Endothelial cell of umbilical vein (primary cell): Measurements from ENCODE around the gene SRGN. TPM values are rescaled to one million over a fixed set of nuclear protein-coding genes. Genes with fewer than 3 reads are reported as not detected.

ENCODE experiments used
- BruUV-seq: library from RNA; stranded (reverse); fragments of 400-500 nt; replicated peaks from 2 replicates; lab custom pipeline; 2021; lab: Mats Ljungman, UMichigan
- CTCF ChIA-PET: fragments of 300-600, 350-600 bp; sonication (Branson Sonifier 250); formaldehyde crosslinking; loops from one replicate; lab custom pipeline; 2021; ENCODE audit warnings: antibody characterized with exemption, inconsistent platforms; lab: Charles Lee
- POLR2A ChIA-PET: fragments of 300-600, 350-600 bp; sonication (Branson Sonifier 250); formaldehyde crosslinking; loops from one replicate; lab custom pipeline; 2021; ENCODE audit warnings: antibody characterized with exemption, inconsistent platforms; lab: Charles Lee
- DNase-seq: peaks from one replicate; pipeline ENCODE4 v3.0.0-alpha.2; 2011; ENCODE audit warnings: low read depth, low spot score
- FAIRE-seq: peaks from 2 replicates; lab custom pipeline; 2011; peaks lifted over from hg19 to GRCh38; lab: Jason Lieb, UNC
- H2AFZ ChIP-seq: 2 replicates; pipeline ENCODE4 v1.6.0; 2012; ENCODE audit warnings: low read depth, low read length, control low read depth, inconsistent platforms
- H3K27ac ChIP-seq: 2 replicates; pipeline ENCODE4 v1.5.1; 2011; ENCODE audit warnings: low read depth, mild to moderate bottlenecking, control low read depth, low read length, moderate library complexity; ENCODE audit not compliant: insufficient read depth
- H3K27me3 ChIP-seq, 2 experiments: 2 replicates each; pipeline versions ENCODE4 v1.6.0 to v1.6.1; 2011; ENCODE audit warnings: low read length in 2 of 2, mixed read lengths in 1 of 2; ENCODE audit not compliant: control insufficient read depth in 2 of 2, insufficient read depth in 2 of 2
- H3K36me3 ChIP-seq, 2 experiments: 2 replicates in 1 of 2; 3 replicates in 1 of 2; pipeline ENCODE4 v1.5.1; 2011; ENCODE audit warnings: low read length in 2 of 2, mild to moderate bottlenecking in 1 of 2, moderate library complexity in 1 of 2; ENCODE audit not compliant: control insufficient read depth in 2 of 2, insufficient read depth in 2 of 2; ENCODE audit errors: extremely low read depth in 1 of 2
- H3K4me1 ChIP-seq: 3 replicates; pipeline ENCODE4 v1.5.1; 2011; ENCODE audit warnings: mild to moderate bottlenecking, low read length; ENCODE audit not compliant: control insufficient read depth, insufficient read depth; ENCODE audit errors: extremely low read depth
- H3K4me2 ChIP-seq: 2 replicates; pipeline ENCODE4 v1.6.1; 2011; ENCODE audit warnings: low read length, control low read depth, mixed read lengths; ENCODE audit not compliant: insufficient read depth
- H3K4me3 ChIP-seq, 3 experiments: fragments of 200-600 bp in 1 of 3; sonication (generic), shearing (Covaris generic) in 1 of 3; replicated peaks in 1 of 3; 2 replicates each; pipeline ENCODE4 v1.5.1; 2011 to 2016; ENCODE audit warnings: control low read depth in 3 of 3, low read length in 3 of 3, mild to moderate bottlenecking in 2 of 3, inconsistent platforms in 1 of 3, low read depth in 1 of 3, moderate library complexity in 1 of 3; ENCODE audit not compliant: insufficient read depth in 1 of 3
- H3K79me2 ChIP-seq: 2 replicates; pipeline ENCODE4 v1.6.0; 2012; ENCODE audit warnings: low read length, inconsistent platforms; ENCODE audit not compliant: control insufficient read depth, insufficient read depth
- H3K9ac ChIP-seq: replicated peaks from 2 replicates; pipeline ENCODE3; 2011; ENCODE audit warnings: low read length, control low read depth; ENCODE audit not compliant: insufficient read depth; ENCODE audit errors: extremely low read depth
- H3K9me1 ChIP-seq: replicated peaks from 3 replicates; pipeline ENCODE4 v1.6.0; 2011; ENCODE audit warnings: mild to moderate bottlenecking, low read length; ENCODE audit not compliant: control insufficient read depth, insufficient read depth; ENCODE audit errors: extremely low read depth
- H3K9me3 ChIP-seq: replicated peaks from 2 replicates; pipeline ENCODE4 v1.5.1; 2012; ENCODE audit warnings: low read length, inconsistent platforms; ENCODE audit not compliant: control insufficient read depth, insufficient read depth
- H4K20me1 ChIP-seq: replicated peaks from 2 replicates; pipeline ENCODE3; 2011; ENCODE audit warnings: mild to moderate bottlenecking, low read length; ENCODE audit not compliant: control insufficient read depth, insufficient read depth; ENCODE audit errors: extremely low read depth
- FOS ChIP-seq: IDR thresholded peaks from 2 replicates; pipeline ENCODE4 v1.6.1; 2011; ENCODE audit warnings: mild to moderate bottlenecking, low read length, moderate library complexity, borderline replicate concordance; ENCODE audit not compliant: insufficient read depth
- GATA2 ChIP-seq: IDR thresholded peaks from 2 replicates; pipeline ENCODE4 v1.7.0; 2011; ENCODE audit warnings: low read depth, mild to moderate bottlenecking, moderate library complexity, mixed read lengths, low read length; ENCODE audit not compliant: insufficient read length, insufficient read depth
- JUN ChIP-seq: IDR thresholded peaks from 2 replicates; pipeline ENCODE4 v1.6.1; 2011; ENCODE audit warnings: borderline replicate concordance, low read depth; ENCODE audit not compliant: insufficient read length, insufficient read depth
- MYC ChIP-seq: IDR thresholded peaks from one replicate; pipeline ENCODE4 v1.6.1; 2011; ENCODE audit warnings: mild to moderate bottlenecking, low read depth, low read length
- POLR2A ChIP-seq: IDR thresholded peaks from 2 replicates; pipeline ENCODE4 v1.6.1; 2012; ENCODE audit warnings: low read depth, mild to moderate bottlenecking, control low read depth, low read length
- POLR2AphosphoS5 ChIP-seq: IDR thresholded peaks from 2 replicates; pipeline ENCODE4 v1.6.1; 2012; ENCODE audit warnings: low read depth, mild to moderate bottlenecking, control low read depth, low read length, moderate library complexity; ENCODE audit not compliant: insufficient read depth
- dilution Hi-C: fragments of 300-500 bp; cut with MboI; formaldehyde crosslinking; loops from one replicate; pipeline ENCODE4 v1.15.0; 2019; ENCODE audit warnings: low sequenced_read_pairs; ENCODE audit not compliant: extremely low pct_ligation_motif_present
- intact Hi-C: fragments of 100-400 bp; cut with micrococcal nuclease; formaldehyde crosslinking; loops from one replicate; pipeline ENCODE4 v1.10.0; 2022
- polyA plus RNA-seq, 4 experiments: library from polyadenylated mRNA; depleted of rRNA in 3 of 4; stranded (reverse) in 3 of 4; unstranded in 1 of 4; fragments of >200 nt; gene quantifications; 2 replicates each; pipeline versions ENCODE4 v1.2.1 to v1.2.3, GENCODE V29; 2011 to 2012; ENCODE audit warnings: missing spikeins in 1 of 4
- total RNA-seq: library from RNA; stranded (reverse); gene quantifications from 2 replicates; pipeline ENCODE4 v1.2.3, GENCODE V29; 2021
- TF ChIP-seq, protein P1 (sequence below), 2 donors: IDR thresholded peaks; 1 replicate in 1 of 2; 2 replicates in 1 of 2; pipeline ENCODE4 v1.5.1; 2011; ENCODE audit warnings: low read length in 2 of 2, mild to moderate bottlenecking in 2 of 2, moderate library complexity in 2 of 2, control low read depth in 1 of 2, inconsistent platforms in 1 of 2, low read depth in 1 of 2; ENCODE audit not compliant: insufficient read depth in 1 of 2; ENCODE audit errors: extremely low read depth in 1 of 2
- TF ChIP-seq, protein P2 (sequence below): IDR thresholded peaks from 2 replicates; pipeline ENCODE4 v1.6.1; 2011; ENCODE audit not compliant: insufficient read depth, insufficient read length

SRGN gene
- total and polyA plus RNA-seq, 2 donors (not counting 3 experiments of a cell fraction or from before 2014, with no cell fraction given): 384 to 450 TPM

DNA sequence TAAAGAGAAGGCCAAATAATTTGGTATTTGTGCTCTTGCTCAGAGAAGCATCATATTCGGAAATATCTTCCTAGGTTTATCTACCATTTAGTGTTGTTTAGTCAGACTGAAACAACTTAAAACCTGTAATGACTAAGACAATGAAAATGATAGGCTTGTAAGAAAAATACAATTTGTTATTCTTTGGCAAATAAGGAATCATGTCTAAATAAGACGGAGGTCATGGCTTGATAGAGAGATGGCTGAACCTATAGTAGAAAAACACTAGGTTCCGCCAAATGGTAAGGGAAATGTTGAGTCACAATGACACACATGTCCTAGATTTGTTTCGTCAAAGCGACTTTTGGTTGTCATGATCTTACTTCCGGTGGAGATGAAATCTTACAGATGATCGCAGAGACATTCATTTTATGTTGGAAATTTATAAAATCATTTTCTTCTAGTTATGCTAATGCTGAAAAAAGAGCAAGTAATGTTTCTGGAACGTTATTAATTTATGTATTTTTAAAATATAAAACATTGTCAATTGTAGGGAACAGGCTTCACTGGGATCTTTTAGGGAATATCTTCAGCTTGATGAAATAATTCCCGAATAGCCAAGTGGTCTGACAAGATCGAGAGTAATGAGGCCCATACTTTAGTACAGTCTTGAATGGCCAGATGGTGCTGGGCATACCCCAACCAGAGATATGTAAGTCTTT lies 1.0 kb downstream of the SRGN start:
- Histone ChIP-seq H3K4me3 (peak overlapping the region; percentile 74 to 95 (median 88)), H3K27me3 (no peaks in the 10 kb centered on the region), H2AFZ (no peak overlapping the region), H3K9me3 (no peaks in the 10 kb centered on the region), H3K79me2 (peaks cover 68% of the 10 kb centered on the region), H3K9me1 (no peaks in the 10 kb centered on the region), H3K9ac (peak overlapping the region; percentile 99), H3K4me2 (peak overlapping the region; percentile 86), H3K36me3 (no peaks in the 10 kb centered on the region), H3K4me1 (peaks cover 49% of the 10 kb centered on the region), H4K20me1 (no peaks in the 10 kb centered on the region), H3K27ac (peak overlapping the region; percentile 96)
- BruUV-seq: no TSS peak
- intact Hi-C loops: loop anchor here (1.0 kb wide), 1 partner anchor 28 kb away; no protein-coding TSS in a partner anchor
- POLR2A ChIA-PET: no interaction called here
- CTCF ChIA-PET: interaction anchor here (1.9 to 11.1 kb wide), 2 partner anchors 24 to 82 kb away, joined by 8 to 298 read pairs; no protein-coding TSS in a partner anchor
- dilution Hi-C loops: no loop called here
- DNase-seq: peak; percentile 79
- TF ChIP-seq JUN (peak; percentile 91), GATA2 (peak; percentile 81), FOS (peak; percentile 81), POLR2A (peak; percentile 64), MYC (no peak), POLR2AphosphoS5 (peak; percentile 53)
- TF ChIP-seq, protein P1, sequence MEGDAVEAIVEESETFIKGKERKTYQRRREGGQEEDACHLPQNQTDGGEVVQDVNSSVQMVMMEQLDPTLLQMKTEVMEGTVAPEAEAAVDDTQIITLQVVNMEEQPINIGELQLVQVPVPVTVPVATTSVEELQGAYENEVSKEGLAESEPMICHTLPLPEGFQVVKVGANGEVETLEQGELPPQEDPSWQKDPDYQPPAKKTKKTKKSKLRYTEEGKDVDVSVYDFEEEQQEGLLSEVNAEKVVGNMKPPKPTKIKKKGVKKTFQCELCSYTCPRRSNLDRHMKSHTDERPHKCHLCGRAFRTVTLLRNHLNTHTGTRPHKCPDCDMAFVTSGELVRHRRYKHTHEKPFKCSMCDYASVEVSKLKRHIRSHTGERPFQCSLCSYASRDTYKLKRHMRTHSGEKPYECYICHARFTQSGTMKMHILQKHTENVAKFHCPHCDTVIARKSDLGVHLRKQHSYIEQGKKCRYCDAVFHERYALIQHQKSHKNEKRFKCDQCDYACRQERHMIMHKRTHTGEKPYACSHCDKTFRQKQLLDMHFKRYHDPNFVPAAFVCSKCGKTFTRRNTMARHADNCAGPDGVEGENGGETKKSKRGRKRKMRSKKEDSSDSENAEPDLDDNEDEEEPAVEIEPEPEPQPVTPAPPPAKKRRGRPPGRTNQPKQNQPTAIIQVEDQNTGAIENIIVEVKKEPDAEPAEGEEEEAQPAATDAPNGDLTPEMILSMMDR (IDR thresholded peaks at IDR 0.05; ENCODE audit: extremely low read depth in 1 of 2, insufficient read depth in 1 of 2, low read depth in 1 of 2, low read length in 2 of 2): no peak
- TF ChIP-seq, protein P2, sequence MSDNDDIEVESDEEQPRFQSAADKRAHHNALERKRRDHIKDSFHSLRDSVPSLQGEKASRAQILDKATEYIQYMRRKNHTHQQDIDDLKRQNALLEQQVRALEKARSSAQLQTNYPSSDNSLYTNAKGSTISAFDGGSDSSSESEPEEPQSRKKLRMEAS: no peak
- peak; percentile 87 for FAIRE-seq
